ENCODE data around the gene C2orf80.
A peak's percentile ranks its signal among the peaks of the same experiment; 100 is the strongest.
"Not testable (repeated sequence)": the region's sequence is repeated elsewhere in the genome, so short reads cannot be mapped to it uniquely, and the experiment has no call there.

Gene C2orf80

GRCh38 chr2:208129744-208130711 is 59.8 kb downstream of the C2orf80 start, which contains the start of gene CRYGC:
CRYGC (minus strand) TSS chr2:208129828; CDS start chr2:208129792, 36 bp downstream.
- in situ Hi-C loops (cut with HindIII; ENCODE audit: low sequenced_read_pairs): no loop called here
- TF ChIP-seq, protein P1, sequence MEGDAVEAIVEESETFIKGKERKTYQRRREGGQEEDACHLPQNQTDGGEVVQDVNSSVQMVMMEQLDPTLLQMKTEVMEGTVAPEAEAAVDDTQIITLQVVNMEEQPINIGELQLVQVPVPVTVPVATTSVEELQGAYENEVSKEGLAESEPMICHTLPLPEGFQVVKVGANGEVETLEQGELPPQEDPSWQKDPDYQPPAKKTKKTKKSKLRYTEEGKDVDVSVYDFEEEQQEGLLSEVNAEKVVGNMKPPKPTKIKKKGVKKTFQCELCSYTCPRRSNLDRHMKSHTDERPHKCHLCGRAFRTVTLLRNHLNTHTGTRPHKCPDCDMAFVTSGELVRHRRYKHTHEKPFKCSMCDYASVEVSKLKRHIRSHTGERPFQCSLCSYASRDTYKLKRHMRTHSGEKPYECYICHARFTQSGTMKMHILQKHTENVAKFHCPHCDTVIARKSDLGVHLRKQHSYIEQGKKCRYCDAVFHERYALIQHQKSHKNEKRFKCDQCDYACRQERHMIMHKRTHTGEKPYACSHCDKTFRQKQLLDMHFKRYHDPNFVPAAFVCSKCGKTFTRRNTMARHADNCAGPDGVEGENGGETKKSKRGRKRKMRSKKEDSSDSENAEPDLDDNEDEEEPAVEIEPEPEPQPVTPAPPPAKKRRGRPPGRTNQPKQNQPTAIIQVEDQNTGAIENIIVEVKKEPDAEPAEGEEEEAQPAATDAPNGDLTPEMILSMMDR (IDR thresholded peaks at IDR 0.05; ENCODE audit: low read depth, low read length, missing control alignments): no peak
- no peak within 1 kb of the TSS for H3K4me3 ChIP-seq (ENCODE audit: low read depth, low read length)
- DNase-seq (ENCODE audit: low read depth): no peak

DNA sequence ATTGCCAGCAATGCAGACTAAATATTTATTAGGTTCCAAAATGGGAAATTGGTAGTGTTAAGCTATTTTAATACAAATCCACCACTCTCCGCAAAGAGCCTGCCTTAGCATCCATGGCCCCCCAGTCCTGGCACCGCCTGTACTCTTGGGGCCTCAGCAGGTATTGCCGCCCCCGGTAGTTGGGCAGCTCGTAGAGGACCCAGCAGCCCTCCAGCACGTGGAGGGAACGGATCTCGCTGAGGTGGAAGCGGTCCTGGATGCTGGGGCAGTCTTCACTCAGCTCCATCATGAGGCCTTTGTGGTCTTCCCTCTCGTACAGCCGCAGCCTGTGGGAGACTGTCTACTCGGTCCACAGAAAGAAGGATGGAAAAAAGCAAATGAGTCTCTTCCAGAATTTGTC is 61.7 kb downstream of the C2orf80 start:
- in situ Hi-C loops (cut with HindIII; ENCODE audit: low sequenced_read_pairs): no loop called here
- no peak overlapping the region for H3K4me3 ChIP-seq (ENCODE audit: low read depth, low read length)
- no peak for DNase-seq (ENCODE audit: low read depth)
- TF ChIP-seq, protein P1 (IDR thresholded peaks at IDR 0.05; ENCODE audit: low read depth, low read length, missing control alignments): no peak

DNA sequence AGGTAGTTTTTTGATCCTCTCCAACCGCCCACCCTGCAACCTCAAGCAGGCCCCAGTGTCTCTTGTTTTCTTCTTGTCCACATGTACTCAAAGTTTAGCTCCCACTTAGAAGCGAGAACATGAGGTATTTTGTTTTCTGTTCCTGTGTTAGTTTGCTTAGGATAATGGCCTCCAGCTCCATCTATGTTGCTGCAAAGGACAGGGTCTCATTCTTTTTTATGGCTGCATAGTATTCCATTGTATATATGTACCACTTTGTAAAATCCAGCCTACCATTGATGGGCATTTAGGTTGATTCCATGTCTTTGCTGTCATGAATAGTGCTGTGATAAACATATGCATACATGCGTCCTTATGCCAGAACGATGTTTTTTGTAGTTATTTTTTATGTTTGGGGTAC is 62.7 kb downstream of the C2orf80 start:
- TF ChIP-seq, protein P1 (IDR thresholded peaks at IDR 0.05; ENCODE audit: low read depth, low read length, missing control alignments): no peak
- in situ Hi-C loops (cut with HindIII; ENCODE audit: low sequenced_read_pairs): no loop called here
- no peak for DNase-seq (ENCODE audit: low read depth)
- H3K4me3 ChIP-seq (ENCODE audit: low read depth, low read length): no peak overlapping the region

GRCh38 chr2:208125251-208125650 is 64.6 kb downstream of the C2orf80 start:
- in situ Hi-C loops (cut with HindIII; ENCODE audit: low sequenced_read_pairs): no loop called here
- H3K4me3 ChIP-seq (ENCODE audit: low read depth, low read length): no peak overlapping the region
- DNase-seq (ENCODE audit: low read depth): no peak
- TF ChIP-seq, protein P1 (IDR thresholded peaks at IDR 0.05; ENCODE audit: low read depth, low read length, missing control alignments): no peak

DNA sequence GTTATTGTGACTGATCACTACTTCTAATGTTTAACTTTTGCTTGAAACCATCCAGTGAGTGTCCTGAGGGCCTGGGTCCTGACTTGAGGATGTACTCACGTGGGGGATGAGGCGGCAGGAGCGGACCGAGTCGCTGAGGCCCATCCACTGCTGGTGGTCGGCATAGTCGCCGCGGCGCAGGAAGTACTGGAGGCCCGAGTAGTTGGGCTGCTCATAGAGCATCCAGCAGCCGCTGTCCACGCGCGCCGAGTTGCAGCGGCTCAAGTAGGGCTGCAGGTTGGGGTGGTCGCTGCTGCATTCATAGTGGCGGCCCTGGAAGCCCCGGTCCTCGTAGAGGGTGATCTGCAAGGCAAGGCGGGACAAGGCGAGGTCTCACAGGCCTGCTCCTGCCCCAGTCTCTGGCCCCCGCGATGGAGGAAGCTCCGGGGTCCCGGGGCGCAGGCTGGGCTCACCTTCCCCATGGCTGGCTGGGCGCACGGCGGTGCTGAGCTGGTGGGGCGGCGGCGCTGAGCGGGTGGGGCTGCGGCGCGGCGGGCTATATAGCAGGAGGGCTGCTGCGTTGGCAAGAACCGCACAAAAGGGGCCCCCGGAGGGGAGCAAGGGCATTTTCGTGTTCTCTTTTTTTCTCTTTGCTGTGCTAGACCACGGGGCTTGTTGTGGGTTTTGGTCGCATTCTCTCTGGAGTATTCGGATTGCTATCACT is 65.7 kb downstream of the C2orf80 start, which contains the start of gene CRYGD:
CRYGD (minus strand) TSS at position 512 of the 703 bp plus-strand sequence; CDS start at position 461, 51 bp downstream.
- peak within 1 kb of the TSS; percentile 39 for H3K4me3 ChIP-seq (ENCODE audit: low read depth, low read length)
- in situ Hi-C loops (cut with HindIII; ENCODE audit: low sequenced_read_pairs): not testable (repeated sequence)

DNA sequence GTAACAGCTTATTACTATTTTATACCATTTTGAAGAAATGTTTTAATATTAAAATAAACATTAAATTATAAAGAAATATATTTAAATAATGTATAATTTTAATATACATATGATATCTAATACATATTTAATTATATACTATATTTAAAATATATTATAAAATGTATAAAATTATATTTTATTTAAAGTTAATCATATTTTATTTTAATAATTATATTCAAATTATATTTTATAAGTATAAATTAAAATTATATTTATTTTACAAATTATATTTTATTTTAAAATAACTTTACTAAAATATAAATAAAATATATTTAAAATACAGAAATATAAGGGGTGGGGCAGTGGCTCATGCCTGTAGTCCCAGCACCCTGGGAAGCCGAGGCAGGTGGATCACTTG is 67.6 kb downstream of the C2orf80 start:
- no peak for DNase-seq (ENCODE audit: low read depth)
- no peak overlapping the region for H3K4me3 ChIP-seq (ENCODE audit: low read depth, low read length)
- TF ChIP-seq, protein P1 (IDR thresholded peaks at IDR 0.05; ENCODE audit: low read depth, low read length, missing control alignments): no peak
- in situ Hi-C loops (cut with HindIII; ENCODE audit: low sequenced_read_pairs): no loop called here

More for the DNA sequence above, 65.7 kb downstream of the C2orf80 start, which contains the start of gene CRYGD:
- not testable (repeated sequence) for DNase-seq (ENCODE audit: low read depth)

Data from astrocyte of the cerebellum (primary cell).